K562 treated with DMSO at 1 percent for 24 hours (cell line): Measurements from ENCODE around the gene MAB21L3. TPM values are rescaled to one million over a fixed set of nuclear protein-coding genes. Genes with fewer than 3 reads are reported as not detected.

Source experiments
- total RNA-seq: library from RNA; unstranded; fragments of 300-600 nt; gene quantifications from 2 replicates; pipeline ENCODE4 v1.2.3, GENCODE V29; 2022; ENCODE audit warnings: low read depth; ENCODE audit not compliant: insufficient read depth

Gene MAB21L3
- not detected in 2 replicates for total RNA-seq

GRCh38 chr1:116110567-116111523 is at the start of gene MAB21L3:
Gene MAB21L3, plus strand, starts transcription at chr1:116111399. Its CDS starts 1,217 bp downstream, at chr1:116112616.

Other genes with a start within 250 kb of the MAB21L3 start
- gene SLC22A15, start 134.9 kb upstream of the MAB21L3 start, total RNA-seq: 1.3 and 1.5 TPM in 2 replicates